NCI-H524 (cell line): ENCODE measurements around the gene PER2.

Experiments used
- DNase-seq, 2 experiments: peaks; one replicate each; lab custom pipeline; 2025; lab: John Stamatoyannopoulos, UW

The PER2 gene

DNA sequence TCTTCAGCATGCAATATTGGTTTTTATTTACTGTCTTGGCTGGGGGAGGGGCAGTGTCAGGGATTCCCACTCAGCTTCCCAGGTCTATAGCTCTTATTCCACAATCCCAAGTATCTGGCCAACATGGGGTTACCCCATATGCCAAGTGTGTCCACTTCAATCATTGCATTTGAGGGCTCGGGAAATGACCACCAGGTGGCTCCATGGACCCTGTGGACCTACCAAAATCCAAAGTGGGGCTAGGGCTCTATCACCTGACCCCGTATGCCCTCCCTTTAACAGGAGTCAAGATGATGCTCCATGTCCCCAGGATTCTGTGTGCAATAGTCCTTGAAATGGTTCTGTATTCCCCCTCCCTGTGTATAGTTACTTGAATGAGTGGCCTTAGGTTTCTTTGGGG is 19.8 kb upstream of the PER2 start:
- peak in 1 of 2 experiments; percentile 4 for DNase-seq

DNA sequence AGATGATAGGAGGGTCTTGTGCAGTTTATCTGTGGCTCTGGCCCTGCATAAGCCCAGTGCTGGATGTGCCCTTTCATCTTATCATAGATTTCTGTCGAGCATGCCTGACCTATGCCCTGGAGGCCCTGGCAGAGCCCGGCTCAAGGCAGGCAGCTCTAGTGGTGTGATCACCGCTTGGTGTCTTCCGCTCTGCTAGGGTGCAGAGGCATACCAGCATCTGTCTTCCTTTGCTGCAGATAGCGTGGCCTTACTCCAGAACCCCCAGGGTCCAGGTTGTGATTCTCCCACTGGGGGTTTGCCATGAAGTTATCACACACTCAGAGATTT is 18.2 kb upstream of the PER2 start:
- no peak for DNase-seq

DNA sequence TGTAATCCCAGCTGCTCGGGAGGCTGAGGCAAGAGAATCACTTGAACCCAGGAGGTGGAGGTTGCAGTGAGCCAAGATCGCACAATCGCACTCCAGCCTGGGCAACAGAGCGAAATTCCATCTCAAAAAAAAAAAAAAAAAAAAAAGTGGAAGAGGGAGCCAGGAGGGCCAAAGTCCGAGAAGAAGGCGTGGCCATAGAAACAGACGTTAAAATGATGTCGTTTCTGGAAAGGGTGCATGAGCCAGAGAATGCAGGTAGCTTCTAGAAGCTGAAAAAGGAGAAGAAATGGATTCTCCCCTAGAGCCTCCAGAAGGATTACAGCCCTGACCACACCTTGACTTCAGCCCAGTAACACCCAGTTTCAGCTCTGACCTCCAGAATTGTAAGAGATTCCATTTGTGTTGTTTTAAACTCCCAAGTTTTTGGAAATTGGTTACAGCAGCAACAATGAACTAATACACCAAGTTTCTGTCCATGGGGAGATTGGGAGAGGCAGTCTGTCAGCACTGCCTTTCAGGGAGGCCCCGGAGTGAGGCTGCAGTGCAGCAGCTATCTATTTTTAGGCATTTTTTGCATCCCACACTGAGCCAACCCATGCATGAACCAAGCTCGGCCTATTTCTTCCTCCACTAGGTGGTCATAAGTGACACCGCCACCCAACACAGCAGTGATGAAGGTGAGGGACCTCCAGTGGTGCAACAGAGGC is 17.7 kb upstream of the PER2 start:
- no peak for DNase-seq

DNA sequence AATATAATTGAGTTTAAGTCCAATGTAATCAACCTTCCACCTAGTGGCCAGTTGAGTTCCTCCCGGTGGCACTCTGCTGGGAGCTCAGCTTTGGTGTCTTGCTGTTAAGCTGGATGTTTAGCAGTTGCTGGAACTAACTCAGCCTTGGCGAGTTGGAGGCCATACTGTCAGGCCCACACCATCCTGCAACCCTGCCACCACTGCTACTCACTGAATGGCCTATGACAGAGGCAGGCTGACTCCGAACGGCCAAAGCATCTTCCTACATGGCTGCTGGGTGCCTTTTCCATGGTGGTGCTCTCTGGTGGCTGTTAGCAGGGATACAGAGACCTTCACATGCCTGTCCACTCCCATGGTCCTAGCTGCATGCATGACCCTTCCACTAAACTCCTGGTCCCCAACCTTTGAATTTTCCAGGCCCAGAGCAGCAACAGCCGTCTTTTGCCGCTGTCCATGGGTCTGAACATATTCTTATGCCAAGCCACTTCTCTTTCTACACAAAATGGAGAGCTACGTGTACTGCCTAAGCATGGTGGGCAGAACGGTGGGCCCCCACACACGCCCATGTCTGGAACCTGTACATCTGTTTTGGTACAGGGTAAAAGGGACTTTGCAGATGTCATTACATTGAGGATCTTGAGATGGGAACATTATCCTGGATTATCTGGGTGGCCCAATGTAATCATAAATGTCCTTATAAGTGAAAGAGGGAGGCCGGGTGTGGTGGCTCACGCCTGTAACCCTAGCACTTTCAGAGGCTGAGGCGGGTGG is 16.9 kb upstream of the PER2 start:
- DNase-seq = no peak

DNA sequence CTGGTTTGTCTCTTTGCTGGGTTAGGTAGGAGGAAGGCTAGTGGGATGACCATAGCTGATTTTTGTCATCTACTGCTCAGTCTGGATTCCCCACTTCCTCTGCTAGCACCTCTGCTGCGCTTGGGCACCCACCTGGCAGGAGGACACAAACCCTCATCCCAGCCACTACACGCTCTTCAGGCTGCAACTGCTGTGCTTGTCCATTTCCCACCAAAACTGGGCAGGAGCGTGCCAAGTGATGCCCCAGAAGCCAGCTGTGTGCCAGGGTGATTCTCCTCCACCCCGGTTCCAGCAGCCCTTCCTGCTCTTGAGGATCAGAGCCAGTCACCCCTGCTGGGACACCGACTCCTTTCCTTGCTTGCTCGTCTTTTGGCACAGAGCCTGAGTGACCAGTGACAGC is 15.7 kb upstream of the PER2 start:
- DNase-seq = no peak

DNA sequence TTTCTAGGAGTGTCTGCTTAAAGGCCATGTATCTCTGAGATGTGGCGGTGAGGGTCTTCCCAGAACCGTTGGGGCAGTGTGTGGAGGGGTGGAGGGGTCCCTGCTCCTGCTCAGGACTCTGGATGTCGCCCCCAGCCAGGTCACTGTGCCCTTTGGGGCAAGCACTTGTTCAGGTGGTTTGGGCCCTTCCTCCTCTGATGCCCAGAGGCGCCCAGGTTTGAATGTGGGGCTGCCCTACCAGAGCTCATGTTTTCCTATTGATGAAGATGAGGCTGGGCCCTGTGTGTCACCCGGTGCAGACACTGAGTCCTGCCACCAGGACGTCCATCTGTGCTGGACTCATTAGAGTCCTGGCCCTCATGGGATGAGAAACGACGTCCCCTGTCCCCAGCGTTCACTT is 14.3 kb upstream of the PER2 start:
- no peak for DNase-seq

DNA sequence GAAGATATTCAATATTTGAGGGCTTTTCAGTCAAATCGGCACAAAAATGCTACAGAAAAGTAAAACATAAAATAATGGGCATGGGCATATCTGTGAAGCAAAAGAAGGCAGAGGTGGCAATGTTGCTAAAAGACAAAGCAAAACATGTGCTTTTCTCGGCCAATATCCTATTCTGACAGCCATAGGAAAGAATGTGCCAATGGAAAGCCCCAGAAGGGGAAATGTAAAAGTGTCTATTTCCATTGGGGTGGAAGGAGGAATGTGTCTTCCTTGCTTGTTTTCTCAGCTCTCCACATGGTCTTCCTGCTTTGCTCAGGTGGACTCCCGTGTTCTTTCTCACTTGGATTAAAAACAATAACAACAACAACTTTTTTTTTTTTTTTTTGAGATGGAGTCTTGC is 13.7 kb upstream of the PER2 start:
- DNase-seq = no peak

DNA sequence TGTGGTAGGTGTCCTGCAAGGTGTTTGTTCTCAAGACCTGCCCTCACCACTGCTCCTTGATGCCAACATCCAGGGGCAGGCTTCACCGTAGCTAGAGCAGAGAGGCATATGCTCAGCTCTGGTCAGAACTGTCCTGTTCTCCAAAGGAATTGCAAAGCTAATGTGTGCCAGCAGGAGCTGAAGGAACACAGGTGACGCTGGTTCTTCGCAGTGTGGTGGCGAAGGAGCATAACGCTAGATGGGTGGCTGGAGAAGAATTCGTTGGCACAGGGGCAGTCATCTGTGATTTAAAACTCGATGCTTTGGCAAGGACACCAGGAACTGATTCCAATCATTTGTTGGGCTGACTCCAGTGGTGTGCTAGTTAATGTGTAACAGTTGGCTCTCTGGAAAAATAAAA is 11.4 kb upstream of the PER2 start:
- no peak for DNase-seq

DNA sequence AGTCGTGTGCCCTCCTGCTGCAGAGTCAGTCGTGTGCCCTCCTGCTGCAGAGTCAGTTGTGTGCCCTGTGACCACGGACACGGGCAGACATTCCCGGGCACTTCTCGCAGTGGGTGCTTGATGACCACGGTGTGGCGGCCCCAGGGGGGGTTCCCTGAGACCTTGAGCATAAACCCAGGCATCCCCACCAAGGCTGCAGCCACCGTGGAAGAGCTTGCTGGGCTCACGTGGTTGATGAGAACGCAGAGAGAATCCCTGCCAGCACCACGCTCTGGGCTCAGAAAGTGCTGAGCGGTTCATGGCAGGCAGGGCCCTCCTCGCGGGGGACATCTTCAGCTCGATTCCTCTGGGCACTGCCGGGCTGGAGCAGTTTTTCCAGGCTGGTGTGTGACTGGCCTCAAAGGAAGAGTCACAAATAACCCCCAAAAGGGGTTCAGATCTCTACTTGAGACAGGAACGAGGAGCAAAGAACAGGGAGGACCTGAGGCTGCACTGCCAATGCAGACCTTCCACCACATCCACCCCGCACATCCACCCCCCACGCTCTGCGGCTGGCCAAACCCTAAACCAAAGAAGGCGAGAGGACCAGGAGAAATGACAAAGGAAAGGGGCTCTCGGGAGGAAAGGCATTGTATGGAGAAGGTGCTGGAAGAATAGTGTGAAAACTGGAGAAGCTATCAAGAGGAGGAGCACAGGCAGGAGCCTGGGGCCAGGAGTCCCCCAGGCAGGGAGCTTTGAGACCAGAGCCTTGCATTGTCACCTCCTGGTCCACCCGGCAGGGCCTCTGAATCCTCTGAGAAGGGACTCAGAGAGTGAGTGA is 8.4 kb upstream of the PER2 start:
- no peak for DNase-seq

DNA sequence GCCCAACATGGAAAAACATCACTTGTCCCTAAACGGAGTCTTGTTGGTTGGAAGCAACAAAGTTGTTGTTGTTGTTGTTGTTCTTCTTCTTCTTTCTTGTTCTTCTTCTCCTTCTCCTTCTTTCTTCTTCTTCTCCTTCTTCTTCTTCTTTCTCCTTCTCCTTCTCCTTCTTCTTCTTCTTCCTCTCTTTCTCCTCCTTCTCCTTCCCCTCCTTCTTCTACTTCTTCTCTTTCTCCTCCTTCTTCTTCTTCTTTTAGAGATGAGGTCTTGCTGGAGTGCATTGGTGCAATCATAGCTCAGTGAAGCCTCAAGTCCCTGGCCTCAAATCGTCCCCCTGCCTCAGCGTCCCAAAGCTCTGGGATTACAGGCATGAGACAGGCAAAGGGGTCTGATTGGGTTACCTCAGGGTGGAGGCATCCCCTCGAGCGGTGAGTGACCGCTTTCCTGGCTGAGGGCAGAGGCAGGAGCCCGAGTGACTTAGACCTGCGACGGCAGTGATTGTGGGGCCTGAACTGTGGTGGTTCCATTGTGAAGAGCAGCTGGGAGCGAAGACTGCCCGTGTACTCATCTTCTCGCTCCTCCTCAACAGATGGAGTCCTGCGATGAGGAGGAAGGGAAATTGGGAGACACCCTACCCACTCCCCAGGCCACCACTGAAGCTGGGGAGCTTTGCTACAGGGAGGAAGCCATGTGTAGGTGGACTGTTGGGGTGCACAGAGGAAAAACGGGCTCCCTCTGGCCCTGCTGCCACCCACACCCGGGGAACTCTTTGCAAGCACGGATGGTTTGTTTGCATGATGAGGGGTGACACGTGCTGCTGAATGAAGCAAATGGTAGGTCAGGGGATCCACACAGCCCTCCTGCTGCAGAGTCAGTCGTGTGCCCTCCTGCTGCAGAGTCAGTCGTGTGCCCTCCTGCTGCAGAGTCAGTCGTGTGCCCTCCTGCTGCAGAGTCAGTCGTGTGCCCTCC is 7.0 kb upstream of the PER2 start:
- no peak for DNase-seq

DNA sequence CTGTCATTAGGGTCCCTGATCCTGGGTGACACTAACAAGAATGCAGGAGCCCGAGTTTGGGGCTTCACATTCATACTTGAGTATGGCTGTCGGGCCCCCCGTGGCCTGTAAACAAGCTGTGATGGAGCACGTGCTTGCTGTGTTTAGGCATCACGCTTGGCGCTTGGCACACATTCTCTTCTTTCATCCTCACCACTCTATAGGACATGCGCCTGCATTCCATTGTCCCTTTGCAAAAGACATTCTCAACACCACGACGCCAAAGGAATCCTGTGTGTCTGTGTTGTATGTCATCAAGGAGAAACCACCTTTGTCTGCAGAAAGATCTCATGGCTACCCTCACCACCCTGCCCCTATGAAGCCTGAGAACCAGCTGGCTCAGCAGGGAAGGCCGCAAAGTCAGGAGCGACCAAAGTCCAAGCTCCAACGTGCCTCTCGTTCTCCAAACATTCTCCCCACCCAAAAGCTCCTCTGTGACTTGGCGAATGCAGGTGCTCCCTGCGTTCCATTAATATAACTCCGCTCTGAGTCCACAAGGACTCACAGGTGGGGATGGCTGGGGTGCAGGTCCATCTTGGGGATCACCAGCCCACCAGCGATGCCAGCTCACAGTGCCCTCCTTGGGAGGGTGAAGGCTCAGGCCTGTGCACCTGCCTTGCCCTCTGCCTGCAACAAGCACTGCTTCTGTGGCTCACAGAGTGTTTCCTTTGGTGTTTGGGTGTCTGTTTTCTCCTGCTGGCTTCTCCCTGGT is 6.2 kb upstream of the PER2 start:
- DNase-seq = no peak

DNA sequence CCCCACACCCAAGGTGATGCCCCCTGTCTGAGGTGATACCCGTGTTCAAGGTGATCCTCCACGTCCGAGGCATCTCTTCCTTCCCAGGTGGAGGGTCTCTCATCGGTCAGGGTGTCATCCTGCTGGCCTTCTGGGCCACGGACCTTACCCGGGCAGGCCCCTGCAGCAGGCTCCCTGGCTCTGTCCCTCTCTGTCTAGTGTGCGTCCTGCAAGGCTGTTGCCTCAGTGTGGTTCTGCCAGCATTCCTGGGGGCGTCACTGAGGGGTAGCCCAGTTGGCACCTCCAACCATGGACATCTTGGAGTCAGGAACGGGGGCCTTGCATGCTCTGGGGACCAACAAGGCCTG is 5.6 kb upstream of the PER2 start:
- DNase-seq = no peak

DNA sequence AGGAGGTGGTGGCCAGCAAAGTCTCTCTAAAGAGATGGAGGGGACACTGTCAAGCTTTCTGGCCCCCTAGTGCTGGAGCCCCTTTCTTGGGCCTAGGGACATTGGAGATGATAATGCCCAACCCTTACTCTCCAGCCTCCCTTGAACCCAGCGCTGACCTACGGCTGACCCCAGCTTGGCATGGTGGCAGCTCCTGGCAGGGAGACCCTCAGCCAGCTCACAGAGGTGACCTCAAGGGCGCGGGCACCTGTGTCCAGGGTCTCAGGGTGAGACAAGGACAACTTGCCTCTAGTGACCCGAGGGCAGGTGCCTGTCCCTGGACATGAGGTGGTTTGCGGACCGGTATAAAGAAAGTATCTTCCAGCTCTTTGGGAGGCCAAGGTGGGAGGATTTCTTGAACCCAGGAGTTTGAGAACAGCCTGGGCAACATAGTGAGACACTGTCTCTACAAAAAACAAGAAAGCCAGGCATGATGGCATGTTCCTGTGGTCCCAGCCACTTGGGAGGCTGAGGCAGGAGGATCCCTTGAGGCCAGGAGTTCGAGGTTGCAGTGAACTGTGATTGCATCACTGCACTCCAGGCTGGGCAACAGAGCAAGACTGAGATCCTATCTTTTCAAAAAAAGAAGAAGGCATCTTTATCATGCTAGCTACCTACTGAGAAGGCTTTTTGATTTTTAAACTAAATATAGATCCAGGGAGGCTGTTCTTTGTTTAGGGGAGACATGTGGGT is 3.3 kb upstream of the PER2 start:
- DNase-seq = no peak

DNA sequence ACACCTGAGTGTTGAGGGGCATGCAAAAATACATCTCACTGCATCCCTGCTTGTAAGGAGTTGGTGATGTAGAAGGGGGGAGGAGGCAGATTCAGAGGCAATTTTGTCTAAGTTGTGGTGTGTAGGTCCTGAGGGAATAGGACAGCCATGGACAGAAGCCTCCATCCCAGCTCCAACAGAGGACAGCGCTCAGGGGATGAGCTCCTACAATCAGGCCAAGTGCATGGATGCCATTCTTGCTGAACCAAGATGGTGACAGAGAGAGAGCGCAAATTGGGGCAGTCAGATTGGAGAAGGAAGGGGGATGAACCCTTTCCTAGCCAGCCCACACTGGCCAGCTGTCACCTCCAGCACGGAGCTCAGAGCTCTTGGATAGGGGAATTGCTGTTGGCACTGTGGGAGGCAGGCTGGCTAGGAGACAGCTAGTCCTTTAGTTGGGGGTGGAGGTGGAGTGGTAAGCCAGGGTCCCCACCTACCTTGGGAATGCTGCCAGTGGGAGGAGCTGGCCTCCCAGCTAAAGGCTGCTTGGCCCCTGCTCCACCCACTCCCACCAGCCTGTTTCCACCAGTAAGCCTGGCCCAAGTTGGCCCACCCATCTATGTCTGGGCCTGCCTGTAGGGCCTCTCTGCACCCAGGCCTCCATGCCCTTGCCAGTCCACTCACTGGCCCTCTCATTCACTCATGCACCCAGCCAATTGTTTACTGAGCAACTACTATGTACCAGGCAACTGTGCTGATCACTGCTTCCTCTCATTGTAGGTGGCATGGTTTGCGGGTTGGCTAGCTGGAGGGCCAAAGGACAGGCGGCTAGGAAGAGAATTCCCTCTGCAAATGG is 2.5 kb upstream of the PER2 start:
- peak in 1 of 2 experiments; percentile 9 for DNase-seq

DNA sequence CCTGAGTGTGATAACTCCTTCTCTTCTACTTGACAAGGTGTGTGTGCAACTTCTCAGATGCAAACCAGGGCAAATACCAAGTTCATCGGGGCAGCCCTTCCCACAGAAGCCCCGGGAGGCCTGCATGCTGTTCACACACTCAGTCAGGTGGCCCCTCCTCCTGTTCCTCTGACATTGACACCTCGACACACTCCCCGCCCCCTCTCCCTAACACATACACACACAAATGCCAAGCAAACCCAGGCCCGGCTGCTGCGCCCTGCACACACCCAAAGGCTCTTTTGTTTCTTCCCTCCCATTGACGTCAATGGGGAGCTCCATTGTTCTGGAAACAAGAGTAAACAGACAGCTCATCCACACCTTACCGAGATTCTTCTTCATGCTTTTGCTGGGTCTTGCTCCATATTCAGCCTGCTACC is 1.7 kb upstream of the PER2 start:
- no peak for DNase-seq

DNA sequence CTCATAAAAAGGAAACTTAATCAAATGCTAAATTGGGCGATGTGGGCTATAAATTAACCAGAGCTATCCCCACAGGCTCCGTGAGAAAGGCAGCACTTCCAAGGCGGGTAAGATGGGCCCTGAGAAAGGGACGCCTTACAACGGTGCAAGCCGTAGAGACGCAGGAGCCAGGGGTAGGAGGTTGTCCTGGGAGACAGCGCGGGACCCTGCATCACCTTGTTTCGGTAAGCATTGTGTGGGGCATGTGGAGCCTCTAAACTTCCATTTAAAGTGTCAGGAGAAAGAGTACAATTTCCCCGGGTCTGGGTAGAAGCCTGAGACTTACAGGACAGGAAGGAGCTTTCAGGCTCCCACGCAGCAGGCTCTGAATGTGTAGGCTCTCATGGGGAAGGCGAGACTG is 1.2 kb upstream of the PER2 start:
- DNase-seq = no peak

DNA sequence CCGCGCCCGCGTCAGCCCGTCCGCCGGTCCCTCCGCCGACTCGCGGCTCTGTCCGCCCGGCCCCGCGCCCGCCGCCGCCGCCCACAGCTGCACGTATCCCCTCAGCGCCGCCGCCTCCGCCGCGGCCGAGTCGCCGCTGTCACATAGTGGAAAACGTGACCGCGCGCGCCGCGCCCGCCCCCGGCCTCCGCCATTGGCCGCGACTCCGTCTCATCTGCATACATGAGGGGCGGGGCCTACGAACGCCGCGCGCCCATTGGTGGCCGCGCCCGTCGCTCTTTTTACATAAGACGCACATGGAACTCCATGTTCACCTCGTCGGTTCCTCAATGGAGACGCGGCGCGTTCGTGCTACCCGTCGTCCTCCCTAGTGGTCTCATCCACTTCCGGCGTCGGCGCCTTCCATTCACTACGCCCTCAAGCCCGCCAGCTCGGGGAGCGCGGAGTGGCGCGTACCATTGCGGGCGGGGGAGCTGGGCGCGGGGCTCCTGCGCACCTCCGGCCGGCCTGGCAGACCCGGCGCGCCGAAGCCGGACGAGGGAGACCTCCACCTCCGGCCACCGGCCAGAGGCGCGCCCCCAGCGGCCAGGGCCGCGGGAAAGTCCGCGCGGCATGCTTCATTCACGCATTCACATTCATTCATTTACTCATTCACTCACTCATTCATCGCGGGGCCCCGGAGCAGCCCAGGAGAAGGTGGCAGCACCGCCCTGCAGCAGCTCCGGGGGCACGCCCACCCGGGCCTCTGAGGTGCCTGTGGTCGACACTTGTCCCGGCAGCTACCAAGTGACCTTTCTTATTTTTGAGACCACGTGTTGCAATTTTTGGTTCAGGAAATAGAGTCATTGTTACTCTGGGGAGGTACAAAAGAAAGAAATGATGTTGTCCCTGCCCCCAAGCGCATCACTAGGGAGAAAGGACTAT is 502 bp upstream of the PER2 start:
- DNase-seq = peak; percentile 93 to 98

DNA sequence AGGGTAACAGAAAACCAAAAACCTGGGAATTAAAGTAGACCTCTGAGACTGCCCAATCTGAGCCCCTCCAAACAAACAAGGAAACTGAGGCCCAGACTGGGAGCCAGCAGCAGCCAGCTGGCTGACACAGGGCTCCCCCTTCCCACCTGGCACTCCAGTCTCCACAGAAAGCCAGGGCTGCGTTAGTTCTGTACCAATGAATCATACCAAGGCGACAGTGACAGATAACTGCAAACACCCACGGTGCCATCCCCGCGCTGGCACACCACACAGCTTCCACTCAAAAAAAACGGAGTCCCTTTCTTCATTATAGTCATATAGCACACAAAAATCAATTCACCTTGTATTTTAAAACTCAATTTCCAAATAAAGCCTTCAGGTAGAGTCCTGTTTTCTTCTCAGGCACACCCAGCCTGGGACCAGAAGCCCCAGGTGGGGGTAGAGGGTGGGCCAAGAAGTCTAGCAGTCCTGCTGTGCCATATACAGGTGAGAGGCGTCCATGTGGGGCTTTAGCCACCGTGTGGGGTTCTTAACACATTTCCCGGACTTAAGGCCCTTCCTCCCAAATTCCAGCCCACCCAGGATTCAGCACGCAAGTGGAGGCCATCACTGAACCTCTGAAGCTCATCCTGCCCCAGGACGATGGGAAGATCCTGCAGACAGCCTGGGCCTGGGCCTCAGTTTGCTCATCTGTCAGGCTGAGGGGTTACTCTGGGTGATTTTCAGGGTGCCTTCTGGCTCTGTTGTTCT is 1.2 kb downstream of the PER2 start:
- no peak for DNase-seq
